T-cell (primary cell): ENCODE measurements around the gene ZNF846. TPM values are rescaled to one million over a fixed set of nuclear protein-coding genes. Genes with fewer than 3 reads are reported as not detected.

Experiments used
- ATAC-seq, 4 experiments: fragments of 200-7000 bp in 3 of 4; fragments of 150-1000 bp in 1 of 4; cut with Tn5 transposase; replicated peaks in 1 of 4; 1 replicate in 3 of 4; 2 replicates in 1 of 4; pipeline ENCODE4 v1.10.0; 2021; ENCODE audit warnings: moderate library complexity in 3 of 4, mild to moderate bottlenecking in 2 of 4, moderate number of reproducible peaks in 1 of 4
- CTCF ChIA-PET, 2 donors: fragments of 300-600 bp; sonication (Branson Sonifier 250); formaldehyde crosslinking; loops; one replicate each; lab custom pipeline; 2022; ENCODE audit warnings: antibody characterized with exemption in 2 of 2; lab: Charles Lee
- POLR2A ChIA-PET, 2 donors: fragments of 300-600 bp; sonication (Branson Sonifier 250); formaldehyde crosslinking; loops; one replicate each; lab custom pipeline; 2022; ENCODE audit warnings: antibody characterized with exemption in 2 of 2; lab: Charles Lee
- DNase-seq, 35 experiments: peaks; one replicate each; pipeline versions ENCODE4 v3.0.0 to v3.0.0-alpha.2; 2013 to 2023
- H3K27ac ChIP-seq: one replicate; pipeline ENCODE4 v1.5.1; 2013; ENCODE audit warnings: low read length
- H3K27me3 ChIP-seq, 2 experiments: replicated peaks in 1 of 2; 1 replicate in 1 of 2; 2 replicates in 1 of 2; pipeline versions ENCODE4 v1.6.1 to v1.7.0; 2013; ENCODE audit warnings: low read length in 1 of 2, mixed read lengths in 1 of 2; ENCODE audit not compliant: control insufficient read depth in 2 of 2, insufficient read depth in 2 of 2; ENCODE audit errors: extremely low read depth in 1 of 2
- H3K36me3 ChIP-seq, 2 donors: 1 replicate in 1 of 2; 2 replicates in 1 of 2; pipeline versions ENCODE4 v1.6.1 to v1.7.0; 2013; ENCODE audit warnings: low read length in 1 of 2; ENCODE audit not compliant: control insufficient read depth in 2 of 2, insufficient read depth in 1 of 2; ENCODE audit errors: extremely low read depth in 1 of 2
- H3K4me1 ChIP-seq, 2 experiments: 1 replicate in 1 of 2; 2 replicates in 1 of 2; pipeline versions ENCODE4 v1.6.1 to v1.7.0; 2013; ENCODE audit warnings: low read length in 2 of 2, mixed read lengths in 1 of 2; ENCODE audit not compliant: insufficient read depth in 2 of 2, control insufficient read depth in 1 of 2; ENCODE audit errors: extremely low read depth in 1 of 2
- H3K4me3 ChIP-seq, 2 donors: 1 replicate in 1 of 2; 2 replicates in 1 of 2; pipeline versions ENCODE4 v1.5.1 to v1.7.0; 2013; ENCODE audit warnings: mild to moderate bottlenecking in 2 of 2, low read length in 1 of 2, moderate library complexity in 1 of 2; ENCODE audit not compliant: control insufficient read depth in 1 of 2; ENCODE audit errors: extremely low read depth in 1 of 2
- H3K9me3 ChIP-seq: 2 replicates; pipeline ENCODE4 v1.7.0; 2013
- H3K27ac Mint-ChIP-seq, 2 donors: one replicate each; pipeline ENCODE4 v1.8.0; 2020 to 2021; ENCODE audit warnings: mild to moderate bottlenecking in 2 of 2, mixed read lengths in 2 of 2
- H3K27me3 Mint-ChIP-seq, 2 donors: one replicate each; pipeline ENCODE4 v1.8.0; 2021 to 2022; ENCODE audit warnings: mixed read lengths in 2 of 2
- H3K36me3 Mint-ChIP-seq: one replicate; pipeline ENCODE4 v1.8.0; 2021; ENCODE audit warnings: mixed read lengths
- H3K4me1 Mint-ChIP-seq, 3 donors: one replicate each; pipeline ENCODE4 v1.8.0; 2020 to 2022; ENCODE audit warnings: mixed read lengths in 3 of 3, mild to moderate bottlenecking in 1 of 3
- H3K4me3 Mint-ChIP-seq, 3 donors: one replicate each; pipeline ENCODE4 v1.8.0; 2020 to 2022; ENCODE audit warnings: mild to moderate bottlenecking in 3 of 3, mixed read lengths in 3 of 3, moderate library complexity in 3 of 3
- H3K9me3 Mint-ChIP-seq, 3 donors: one replicate each; pipeline ENCODE4 v1.8.0; 2020 to 2022; ENCODE audit warnings: mixed read lengths in 3 of 3
- WGBS: methylation state at CpG from one replicate; pipeline ENCODE4 v1.1.5; 2013; ENCODE audit warnings: missing lambda C conversion rate; ENCODE audit not compliant: insufficient coverage; 5-methylcytosine and 5-hydroxymethylcytosine counted together
- total RNA-seq, 35 experiments: library from RNA in 6 of 35; stranded (reverse) in 6 of 35; fragments of 120-200 nt in 1 of 35; gene quantifications; one replicate each; pipeline versions ENCODE4 v1.2.1 to v1.2.4 and lab custom pipeline; 2013 to 2026

The ZNF846 gene
- total RNA-seq, result 10 to 100 TPM; 13.7 to 19.7 (median 18.4) TPM
- total RNA-seq (2013), result 22.0 TPM
- total RNA-seq (lab: John Stamatoyannopoulos, UW), result 3.2 to 34.3 (median 11.6) reads per million in 29 experiments

GRCh38 chr19:9768175-9769112 lies at the start of gene ZNF846:
TSS of gene ZNF846 (minus strand) at chr19:9768738. CDS start at chr19:9764950, 3,788 bp downstream.
- ATAC-seq (peak; percentile 96 to 98 (median 97)), DNase-seq (peak; percentile 83 to 96 (median 92))
- peaks cover 2 to 12% (median 8%) of the 10 kb centered on the region in 3 donors for H3K9me3 Mint-ChIP-seq
- Histone ChIP-seq H3K27me3 (no peaks in the 10 kb centered on the region), H3K27ac (peak within 1 kb of the TSS; percentile 86), H3K9me3 (peaks cover 3% of the 10 kb centered on the region), H3K4me3 (peak within 1 kb of the TSS; percentile 71 to 97), H3K4me1 (peaks cover 2 to 20% of the 10 kb centered on the region in 2 experiments), H3K36me3 (no peaks in the 10 kb centered on the region)
- POLR2A ChIA-PET, result interaction anchor here (0.5 to 0.7 kb wide), 2 partner anchors 105 to 460 kb away, joined by 3 to 4 read pairs; no protein-coding TSS in a partner anchor
- CTCF ChIA-PET, result interaction anchor here in 1 of 2 donors (0.6 to 0.8 kb wide), 5 partner anchors 10 to 183 kb away, joined by 3 to 4 read pairs (median 3); no protein-coding TSS in a partner anchor
- H3K27ac Mint-ChIP-seq, result peak within 1 kb of the TSS; percentile 97 to 99
- H3K4me1 Mint-ChIP-seq, result peaks cover 8 to 14% (median 9%) of the 10 kb centered on the region in 3 donors
- H3K4me3 Mint-ChIP-seq, result peak within 1 kb of the TSS; percentile 86 to 94 (median 89)
- no peaks in the 10 kb centered on the region for H3K27me3 Mint-ChIP-seq
- peaks cover 19% of the 10 kb centered on the region for H3K36me3 Mint-ChIP-seq
- under 1% methylated on average over 59 of the region's 65 CpGs for WGBS

- CTCF ChIA-PET, result interaction anchor here (0.7 kb wide), 2 partner anchors 38 to 612 kb away, joined by 6 to 7 read pairs; no protein-coding TSS in a partner anchor
- DNase-seq (peak in 2 of 35 experiments; percentile 9 to 26), ATAC-seq (no peak)
- H3K4me1 ChIP-seq, result peaks cover 9 to 27% of the 10 kb centered on the region in 2 experiments
- no peaks in the 10 kb centered on the region for H3K27me3 Mint-ChIP-seq
- 1% methylated on average over 37 of the region's 39 CpGs for WGBS
- H3K27ac ChIP-seq, result peak overlapping the region; percentile 100
- no peaks in the 10 kb centered on the region for H3K27me3 ChIP-seq
- H3K27ac Mint-ChIP-seq, result peak overlapping the region; percentile 92 to 95
- POLR2A ChIA-PET, result interaction anchor here (0.6 kb wide), 3 partner anchors 16 to 235 kb away, joined by 3 to 5 read pairs (median 4); no protein-coding TSS in a partner anchor
- H3K36me3 ChIP-seq, result peaks cover 0 to 4% of the 10 kb centered on the region in 2 donors
- no peaks in the 10 kb centered on the region for H3K9me3 ChIP-seq
- H3K4me3 Mint-ChIP-seq, result peak overlapping the region; percentile 88 to 91 (median 89)
- peaks cover 22% of the 10 kb centered on the region for H3K36me3 Mint-ChIP-seq
- H3K4me3 ChIP-seq, result peak overlapping the region; percentile 99 to 100
- peaks cover 33 to 37% (median 36%) of the 10 kb centered on the region in 3 donors for H3K4me1 Mint-ChIP-seq
- no peaks in the 10 kb centered on the region for H3K9me3 Mint-ChIP-seq
Measured at GRCh38 chr19:9818175-9818733, 49.7 kb upstream of the ZNF846 start.

GRCh38 chr19:9811139-9811538 lies 42.6 kb upstream of the ZNF846 start:
- Mint-ChIP-seq H3K9me3 (no peaks in the 10 kb centered on the region), H3K27ac (no peak overlapping the region), H3K4me3 (no peak overlapping the region), H3K36me3 (peaks cover 26% of the 10 kb centered on the region), H3K4me1 (peaks cover 34 to 42% (median 40%) of the 10 kb centered on the region in 3 donors), H3K27me3 (no peaks in the 10 kb centered on the region)
- Histone ChIP-seq H3K4me3 (no peak overlapping the region), H3K4me1 (peaks cover 13 to 53% of the 10 kb centered on the region in 2 experiments), H3K27me3 (no peaks in the 10 kb centered on the region), H3K36me3 (peaks cover 0 to 29% of the 10 kb centered on the region in 2 donors), H3K9me3 (no peaks in the 10 kb centered on the region), H3K27ac (no peak overlapping the region)
- ChIA-PET CTCF (interaction anchor here in 1 of 2 donors (0.6 kb wide), 1 partner anchor 10 kb away, joined by 4 read pairs; no protein-coding TSS in a partner anchor), POLR2A (no interaction called here)
- DNase-seq, result no peak
- ATAC-seq, result no peak
- 98% methylated on average over 21 of the region's 21 CpGs for WGBS

GRCh38 chr19:9808855-9809824 lies 40.6 kb upstream of the ZNF846 start:
- DNase-seq (peak in 32 of 35 experiments; percentile 18 to 66 (median 41)), ATAC-seq (peak; percentile 80 to 96 (median 91))
- Mint-ChIP-seq H3K9me3 (no peaks in the 10 kb centered on the region), H3K36me3 (peaks cover 17% of the 10 kb centered on the region), H3K27ac (peak overlapping the region; percentile 83 to 92), H3K4me3 (peak overlapping the region in 2 of 3 donors; percentile 2 to 65), H3K27me3 (no peaks in the 10 kb centered on the region), H3K4me1 (peaks cover 31 to 40% (median 39%) of the 10 kb centered on the region in 3 donors)
- 13% methylated on average over 9 of the region's 11 CpGs for WGBS
- Histone ChIP-seq H3K27ac (peak overlapping the region; percentile 70), H3K36me3 (peaks cover 0 to 30% of the 10 kb centered on the region in 2 donors), H3K4me1 (peaks cover 13 to 56% of the 10 kb centered on the region in 2 experiments), H3K27me3 (no peaks in the 10 kb centered on the region), H3K9me3 (no peaks in the 10 kb centered on the region), H3K4me3 (no peak overlapping the region)
- ChIA-PET POLR2A (interaction anchor here (0.6 kb wide), 2 partner anchors 23 to 37 kb away, joined by 3 read pairs; no protein-coding TSS in a partner anchor), CTCF (interaction anchor here in 1 of 2 donors (1.4 kb wide), 1 partner anchor 10 kb away, joined by 7 read pairs; no protein-coding TSS in a partner anchor)

GRCh38 chr19:9806803-9807202 lies 38.3 kb upstream of the ZNF846 start:
- Histone ChIP-seq H3K4me3 (no peak overlapping the region), H3K9me3 (no peaks in the 10 kb centered on the region), H3K27ac (peak overlapping the region; percentile 70), H3K27me3 (no peaks in the 10 kb centered on the region), H3K36me3 (peaks cover 0 to 25% of the 10 kb centered on the region in 2 donors), H3K4me1 (peaks cover 13 to 55% of the 10 kb centered on the region in 2 experiments)
- Mint-ChIP-seq H3K27me3 (no peaks in the 10 kb centered on the region), H3K36me3 (peaks cover 13% of the 10 kb centered on the region), H3K27ac (peak overlapping the region; percentile 83 to 92), H3K4me3 (no peak overlapping the region), H3K4me1 (peaks cover 28 to 39% (median 34%) of the 10 kb centered on the region in 3 donors), H3K9me3 (no peaks in the 10 kb centered on the region)
- ATAC-seq, result no peak
- no peak for DNase-seq
- no CpG with 5 or more reads among the region's 3 CpGs for WGBS
- ChIA-PET POLR2A (interaction anchor here in 1 of 2 donors (0.6 kb wide), 1 partner anchor 101 kb away, joined by 6 read pairs; no protein-coding TSS in a partner anchor), CTCF (no interaction called here)
